Esophagus muscularis mucosa (tissue), 4 donors: ENCODE measurements around the gene UBAP1. TPM values are rescaled to one million over a fixed set of nuclear protein-coding genes. Genes with fewer than 3 reads are reported as not detected.
"Not testable (repeated sequence)": the region's sequence is repeated elsewhere in the genome, so short reads cannot be mapped to it uniquely, and the experiment has no call there.

Source experiments
- DNase-seq: peaks from one replicate; pipeline ENCODE4 v3.0.0-alpha.2; 2017; ENCODE audit errors: extremely low spot score
- H3K27ac ChIP-seq, 4 donors: fragments of 200-600 bp; sonication (generic); replicated peaks in 1 of 4; 1 replicate in 3 of 4; 2 replicates in 1 of 4; pipeline ENCODE4 v1.5.1; 2016 to 2019; ENCODE audit warnings: mild to moderate bottlenecking in 1 of 4
- H3K27me3 ChIP-seq, 4 donors: fragments of 200-600 bp; sonication (generic); one replicate each; pipeline versions ENCODE4 v1.5.1 to v1.6.0; 2016 to 2019
- H3K36me3 ChIP-seq, 4 donors: fragments of 200-600 bp; sonication (generic); one replicate each; pipeline ENCODE4 v1.5.1; 2016 to 2019
- H3K4me1 ChIP-seq, 4 donors: fragments of 200-600 bp; sonication (generic); one replicate each; pipeline ENCODE4 v1.5.1; 2016 to 2019
- H3K4me3 ChIP-seq, 4 donors: fragments of 200-600 bp; sonication (generic); 1 replicate in 2 of 4; 2 replicates in 2 of 4; pipeline ENCODE4 v1.5.1; 2016 to 2019; ENCODE audit warnings: mild to moderate bottlenecking in 4 of 4, moderate library complexity in 1 of 4
- H3K9me3 ChIP-seq, 4 donors: fragments of 200-600 bp; sonication (generic); 1 replicate in 3 of 4; 2 replicates in 1 of 4; pipeline ENCODE4 v1.5.1; 2016 to 2019
- CTCF ChIP-seq, 3 experiments: fragments of 200-600 bp in 2 of 3; fragments of 450-650 bp in 1 of 3; sonication (generic) in 2 of 3; IDR thresholded peaks; one replicate each; pipeline ENCODE4 v1.5.1; 2017 to 2019; ENCODE audit warnings: antibody characterized with exemption in 3 of 3, mild to moderate bottlenecking in 2 of 3, moderate library complexity in 1 of 3
- EP300 ChIP-seq: sonication (generic); formaldehyde crosslinking; IDR thresholded peaks from one replicate; pipeline ENCODE4 v1.6.1; 2017; ENCODE audit warnings: antibody characterized with exemption
- POLR2A ChIP-seq: fragments of 450-650 bp; IDR thresholded peaks from one replicate; pipeline ENCODE4 v1.6.1; 2017; ENCODE audit warnings: antibody characterized with exemption, moderate library complexity, mild to moderate bottlenecking, low read depth
- POLR2AphosphoS5 ChIP-seq, 2 donors: sonication (generic); formaldehyde crosslinking; IDR thresholded peaks; one replicate each; pipeline ENCODE4 v1.6.1; 2017; ENCODE audit warnings: antibody characterized with exemption in 2 of 2
- WGBS: methylation state at CpG from one replicate; pipeline ENCODE4 v1.1.5; 2018; 5-methylcytosine and 5-hydroxymethylcytosine counted together
- intact Hi-C: fragments of 100-400 bp; cut with DNase I; formaldehyde crosslinking; loops from one replicate; pipeline ENCODE4 v1.15.1; 2023
- total RNA-seq, 4 donors: library from RNA; depleted of rRNA; stranded (reverse); fragments of >200 nt; gene quantifications; one replicate each; pipeline versions ENCODE4 v1.1.0 to v1.2.1, GENCODE V29; 2016

Gene UBAP1
- total RNA-seq, 4 donors from 2014 or later = 54.0 to 84.3 (median 72.6) TPM

GRCh38 chr9:34267660-34268059 is 88.8 kb downstream of the UBAP1 start:
- no peak overlapping the region for H3K4me3 ChIP-seq
- DNase-seq = no peak
- no peaks in the 10 kb centered on the region for H3K36me3 ChIP-seq
- H3K27ac ChIP-seq = no peak overlapping the region
- intact Hi-C loops = no loop called here
- TF ChIP-seq EP300 (no peak), POLR2AphosphoS5 (IDR thresholded peaks at IDR 0.05) (no peak), CTCF (IDR thresholded peaks at IDR 0.05) (no peak), POLR2A (no peak)
- no peaks in the 10 kb centered on the region for H3K27me3 ChIP-seq
- H3K9me3 ChIP-seq = no peaks in the 10 kb centered on the region
- H3K4me1 ChIP-seq = peaks cover 0 to 18% (median 13%) of the 10 kb centered on the region in 4 donors
- WGBS = 79% methylated on average over 1 of the region's 1 CpG

GRCh38 chr9:34271265-34272006 is 92.6 kb downstream of the UBAP1 start:
- intact Hi-C loops = no loop called here
- H3K27me3 ChIP-seq = no peaks in the 10 kb centered on the region

GRCh38 chr9:34272101-34272541 is 93.3 kb downstream of the UBAP1 start:
- intact Hi-C loops = no loop called here
- WGBS = 33% methylated on average over 3 of the region's 3 CpGs
- Histone ChIP-seq H3K36me3 (no peaks in the 10 kb centered on the region), H3K9me3 (no peaks in the 10 kb centered on the region), H3K4me3 (no peak overlapping the region), H3K27me3 (no peaks in the 10 kb centered on the region), H3K4me1 (peaks cover 0 to 18% (median 13%) of the 10 kb centered on the region in 4 donors), H3K27ac (no peak overlapping the region)
- no peak for DNase-seq
- TF ChIP-seq EP300 (no peak), POLR2AphosphoS5 (IDR thresholded peaks at IDR 0.05) (no peak), CTCF (IDR thresholded peaks at IDR 0.05) (no peak), POLR2A (no peak)

More at GRCh38 chr9:34271265-34272006, 92.6 kb downstream of the UBAP1 start:
- TF ChIP-seq CTCF (IDR thresholded peaks at IDR 0.05) = no peak
- TF ChIP-seq POLR2A = no peak
- TF ChIP-seq EP300 = no peak
- TF ChIP-seq POLR2AphosphoS5 (IDR thresholded peaks at IDR 0.05) = no peak
- Histone ChIP-seq H3K4me1 (peaks cover 0 to 18% (median 13%) of the 10 kb centered on the region in 4 donors), H3K9me3 (no peaks in the 10 kb centered on the region), H3K36me3 (no peaks in the 10 kb centered on the region), H3K27ac (no peak overlapping the region), H3K4me3 (no peak overlapping the region)
- 38% methylated on average over 5 of the region's 5 CpGs for WGBS
- no peak for DNase-seq

GRCh38 chr9:34273588-34273987 is 94.7 kb downstream of the UBAP1 start:
- DNase-seq, H3K27ac ChIP-seq, H3K27me3 ChIP-seq, H3K9me3 ChIP-seq, H3K36me3 ChIP-seq, intact Hi-C loops, H3K4me3 ChIP-seq: not testable (repeated sequence)
- no CpG with 5 or more reads among the region's 2 CpGs for WGBS
- peaks cover 0 to 18% (median 13%) of the 10 kb centered on the region in 4 donors for H3K4me1 ChIP-seq

- no peaks in the 10 kb centered on the region for H3K27me3 ChIP-seq
- peaks cover 0 to 18% (median 13%) of the 10 kb centered on the region in 4 donors for H3K4me1 ChIP-seq
- H3K4me3 ChIP-seq = no peak overlapping the region
- no peaks in the 10 kb centered on the region for H3K9me3 ChIP-seq
- no peak for TF ChIP-seq CTCF (IDR thresholded peaks at IDR 0.05)
- intact Hi-C loops = no loop called here
- DNase-seq = no peak
- H3K36me3 ChIP-seq = no peaks in the 10 kb centered on the region
- 97% methylated on average over 6 of the region's 6 CpGs for WGBS
- no peak overlapping the region for H3K27ac ChIP-seq
Observed at GRCh38 chr9:34275811-34276210, 97.0 kb downstream of the UBAP1 start.
